ENCODE measurements around the gene SPATA31D1.

GRCh38 chr9:81993656-81994055, 5.1 kb downstream of the SPATA31D1 start:
- TF ChIP-seq, protein P1, sequence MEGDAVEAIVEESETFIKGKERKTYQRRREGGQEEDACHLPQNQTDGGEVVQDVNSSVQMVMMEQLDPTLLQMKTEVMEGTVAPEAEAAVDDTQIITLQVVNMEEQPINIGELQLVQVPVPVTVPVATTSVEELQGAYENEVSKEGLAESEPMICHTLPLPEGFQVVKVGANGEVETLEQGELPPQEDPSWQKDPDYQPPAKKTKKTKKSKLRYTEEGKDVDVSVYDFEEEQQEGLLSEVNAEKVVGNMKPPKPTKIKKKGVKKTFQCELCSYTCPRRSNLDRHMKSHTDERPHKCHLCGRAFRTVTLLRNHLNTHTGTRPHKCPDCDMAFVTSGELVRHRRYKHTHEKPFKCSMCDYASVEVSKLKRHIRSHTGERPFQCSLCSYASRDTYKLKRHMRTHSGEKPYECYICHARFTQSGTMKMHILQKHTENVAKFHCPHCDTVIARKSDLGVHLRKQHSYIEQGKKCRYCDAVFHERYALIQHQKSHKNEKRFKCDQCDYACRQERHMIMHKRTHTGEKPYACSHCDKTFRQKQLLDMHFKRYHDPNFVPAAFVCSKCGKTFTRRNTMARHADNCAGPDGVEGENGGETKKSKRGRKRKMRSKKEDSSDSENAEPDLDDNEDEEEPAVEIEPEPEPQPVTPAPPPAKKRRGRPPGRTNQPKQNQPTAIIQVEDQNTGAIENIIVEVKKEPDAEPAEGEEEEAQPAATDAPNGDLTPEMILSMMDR (IDR thresholded peaks at IDR 0.05; ENCODE audit: low read depth, low read length, missing input control) = no peak
- TF ChIP-seq MAX (IDR thresholded peaks at IDR 0.05) (no peak), HNF4A (conservative IDR thresholded peaks at IDR 0.05) (no peak), TAF1 (conservative IDR thresholded peaks at IDR 0.05) (no peak), GABPA (IDR thresholded peaks at IDR 0.05 in 1 of 2, conservative IDR thresholded peaks at IDR 0.05 in 1 of 2) (no peak), RAD21 (IDR thresholded peaks at IDR 0.05) (no peak), ZBTB33 (IDR thresholded peaks at IDR 0.05) (no peak), JUND (IDR thresholded peaks at IDR 0.05) (no peak), ATF3 (IDR thresholded peaks at IDR 0.05) (no peak)
- TF ChIP-seq, protein P2, sequence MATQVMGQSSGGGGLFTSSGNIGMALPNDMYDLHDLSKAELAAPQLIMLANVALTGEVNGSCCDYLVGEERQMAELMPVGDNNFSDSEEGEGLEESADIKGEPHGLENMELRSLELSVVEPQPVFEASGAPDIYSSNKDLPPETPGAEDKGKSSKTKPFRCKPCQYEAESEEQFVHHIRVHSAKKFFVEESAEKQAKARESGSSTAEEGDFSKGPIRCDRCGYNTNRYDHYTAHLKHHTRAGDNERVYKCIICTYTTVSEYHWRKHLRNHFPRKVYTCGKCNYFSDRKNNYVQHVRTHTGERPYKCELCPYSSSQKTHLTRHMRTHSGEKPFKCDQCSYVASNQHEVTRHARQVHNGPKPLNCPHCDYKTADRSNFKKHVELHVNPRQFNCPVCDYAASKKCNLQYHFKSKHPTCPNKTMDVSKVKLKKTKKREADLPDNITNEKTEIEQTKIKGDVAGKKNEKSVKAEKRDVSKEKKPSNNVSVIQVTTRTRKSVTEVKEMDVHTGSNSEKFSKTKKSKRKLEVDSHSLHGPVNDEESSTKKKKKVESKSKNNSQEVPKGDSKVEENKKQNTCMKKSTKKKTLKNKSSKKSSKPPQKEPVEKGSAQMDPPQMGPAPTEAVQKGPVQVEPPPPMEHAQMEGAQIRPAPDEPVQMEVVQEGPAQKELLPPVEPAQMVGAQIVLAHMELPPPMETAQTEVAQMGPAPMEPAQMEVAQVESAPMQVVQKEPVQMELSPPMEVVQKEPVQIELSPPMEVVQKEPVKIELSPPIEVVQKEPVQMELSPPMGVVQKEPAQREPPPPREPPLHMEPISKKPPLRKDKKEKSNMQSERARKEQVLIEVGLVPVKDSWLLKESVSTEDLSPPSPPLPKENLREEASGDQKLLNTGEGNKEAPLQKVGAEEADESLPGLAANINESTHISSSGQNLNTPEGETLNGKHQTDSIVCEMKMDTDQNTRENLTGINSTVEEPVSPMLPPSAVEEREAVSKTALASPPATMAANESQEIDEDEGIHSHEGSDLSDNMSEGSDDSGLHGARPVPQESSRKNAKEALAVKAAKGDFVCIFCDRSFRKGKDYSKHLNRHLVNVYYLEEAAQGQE (IDR thresholded peaks at IDR 0.05) = no peak
